Prostate gland (tissue), 2 donors: Measurements from ENCODE around the gene STC2. TPM values are rescaled to one million over a fixed set of nuclear protein-coding genes. Genes with fewer than 3 reads are reported as not detected.

Experiments used
- DNase-seq: peaks from one replicate; pipeline ENCODE4 v3.0.0-alpha.2; 2019; ENCODE audit warnings: low spot score
- H3K27ac ChIP-seq, 2 donors: fragments of 200-600 bp; sonication (generic); 2 replicates each; pipeline ENCODE4 v1.5.1; 2017 to 2019
- H3K27me3 ChIP-seq: fragments of 200-600 bp; sonication (generic); replicated peaks from 2 replicates; pipeline ENCODE4 v1.5.1; 2019; ENCODE audit not compliant: insufficient read depth
- H3K36me3 ChIP-seq, 2 donors: fragments of 200-600 bp; sonication (generic); 1 replicate in 1 of 2; 2 replicates in 1 of 2; pipeline versions ENCODE4 v1.5.1 to v1.8.1; 2017 to 2019
- H3K4me1 ChIP-seq: fragments of 200-600 bp; sonication (generic); replicated peaks from 2 replicates; pipeline ENCODE4 v1.5.1; 2019
- H3K4me3 ChIP-seq, 2 donors: fragments of 200-600 bp; sonication (generic); 2 replicates each; pipeline ENCODE4 v1.5.1; 2017 to 2019
- H3K9me3 ChIP-seq: fragments of 200-600 bp; sonication (generic); 2 replicates; pipeline ENCODE4 v1.5.1; 2017
- POLR2A ChIP-seq: fragments of 450-650 bp; IDR thresholded peaks from one replicate; pipeline ENCODE4 v1.6.1; 2016; ENCODE audit warnings: antibody characterized with exemption, mild to moderate bottlenecking
- POLR2AphosphoS5 ChIP-seq: sonication (generic); formaldehyde crosslinking; IDR thresholded peaks from one replicate; pipeline ENCODE4 v1.6.1; 2017; ENCODE audit warnings: antibody characterized with exemption
- WGBS: methylation state at CpG from one replicate; pipeline ENCODE4 v1.1.5; 2018; 5-methylcytosine and 5-hydroxymethylcytosine counted together
- intact Hi-C: fragments of 100-400 bp; cut with DNase I; formaldehyde crosslinking; loops from one replicate; pipeline ENCODE4 v1.14.2; 2022
- total RNA-seq, 2 donors: library from RNA; depleted of rRNA; stranded (reverse); fragments of >200 nt; gene quantifications; one replicate each; pipeline ENCODE4 v1.1.0, GENCODE V29; 2016
- TF ChIP-seq, protein P1 (sequence below), 4 experiments: fragments of 200-600 bp in 2 of 4; fragments of 450-650 bp in 2 of 4; sonication (generic) in 2 of 4; IDR thresholded peaks; 1 replicate in 3 of 4; 2 replicates in 1 of 4; pipeline ENCODE4 v1.5.1; 2016 to 2019; ENCODE audit warnings: antibody characterized with exemption in 4 of 4, mild to moderate bottlenecking in 2 of 4, moderate library complexity in 2 of 4

The STC2 gene
- total RNA-seq, 2 donors from 2014 or later: 0.82 to 6.7 TPM

- Histone ChIP-seq H3K4me3 (no peak overlapping the region), H3K27me3 (no peaks in the 10 kb centered on the region), H3K4me1 (no peaks in the 10 kb centered on the region), H3K27ac (no peak overlapping the region), H3K9me3 (no peaks in the 10 kb centered on the region), H3K36me3 (no peaks in the 10 kb centered on the region)
- intact Hi-C loops: no loop called here
- 67% methylated on average over 3 of the region's 3 CpGs for WGBS
- DNase-seq: no peak
- no peak for TF ChIP-seq POLR2A
- TF ChIP-seq, protein P1, sequence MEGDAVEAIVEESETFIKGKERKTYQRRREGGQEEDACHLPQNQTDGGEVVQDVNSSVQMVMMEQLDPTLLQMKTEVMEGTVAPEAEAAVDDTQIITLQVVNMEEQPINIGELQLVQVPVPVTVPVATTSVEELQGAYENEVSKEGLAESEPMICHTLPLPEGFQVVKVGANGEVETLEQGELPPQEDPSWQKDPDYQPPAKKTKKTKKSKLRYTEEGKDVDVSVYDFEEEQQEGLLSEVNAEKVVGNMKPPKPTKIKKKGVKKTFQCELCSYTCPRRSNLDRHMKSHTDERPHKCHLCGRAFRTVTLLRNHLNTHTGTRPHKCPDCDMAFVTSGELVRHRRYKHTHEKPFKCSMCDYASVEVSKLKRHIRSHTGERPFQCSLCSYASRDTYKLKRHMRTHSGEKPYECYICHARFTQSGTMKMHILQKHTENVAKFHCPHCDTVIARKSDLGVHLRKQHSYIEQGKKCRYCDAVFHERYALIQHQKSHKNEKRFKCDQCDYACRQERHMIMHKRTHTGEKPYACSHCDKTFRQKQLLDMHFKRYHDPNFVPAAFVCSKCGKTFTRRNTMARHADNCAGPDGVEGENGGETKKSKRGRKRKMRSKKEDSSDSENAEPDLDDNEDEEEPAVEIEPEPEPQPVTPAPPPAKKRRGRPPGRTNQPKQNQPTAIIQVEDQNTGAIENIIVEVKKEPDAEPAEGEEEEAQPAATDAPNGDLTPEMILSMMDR (IDR thresholded peaks at IDR 0.05): no peak
- TF ChIP-seq POLR2AphosphoS5: no peak
Measured at GRCh38 chr5:173312821-173313220, 15.4 kb downstream of the STC2 start.

GRCh38 chr5:173311818-173312585 is 16.2 kb downstream of the STC2 start:
- 95% methylated on average over 9 of the region's 9 CpGs for WGBS

GRCh38 chr5:173310861-173311785 is 17.1 kb downstream of the STC2 start:
- no peak overlapping the region for H3K4me3 ChIP-seq

More at GRCh38 chr5:173311818-173312585, 16.2 kb downstream of the STC2 start:
- no peaks in the 10 kb centered on the region for H3K36me3 ChIP-seq
- no peak overlapping the region for H3K4me3 ChIP-seq
- no peaks in the 10 kb centered on the region for H3K27me3 ChIP-seq
- H3K4me1 ChIP-seq: no peaks in the 10 kb centered on the region
- TF ChIP-seq POLR2A: no peak
- no peak for TF ChIP-seq POLR2AphosphoS5
- TF ChIP-seq, protein P1 (IDR thresholded peaks at IDR 0.05): no peak
- intact Hi-C loops: no loop called here
- no peak for DNase-seq
- H3K9me3 ChIP-seq: no peaks in the 10 kb centered on the region
- H3K27ac ChIP-seq: no peak overlapping the region

GRCh38 chr5:173310218-173310769 is 17.9 kb downstream of the STC2 start:
- 46% methylated on average over 8 of the region's 8 CpGs for WGBS
- H3K4me1 ChIP-seq: no peaks in the 10 kb centered on the region
- no peaks in the 10 kb centered on the region for H3K36me3 ChIP-seq
- H3K4me3 ChIP-seq: no peak overlapping the region
- intact Hi-C loops: no loop called here
- no peak for TF ChIP-seq POLR2A
- TF ChIP-seq, protein P1 (IDR thresholded peaks at IDR 0.05): no peak
- no peak for TF ChIP-seq POLR2AphosphoS5
- no peaks in the 10 kb centered on the region for H3K9me3 ChIP-seq
- no peak for DNase-seq
- no peaks in the 10 kb centered on the region for H3K27me3 ChIP-seq
- H3K27ac ChIP-seq: peak overlapping the region in 1 of 2 donors; percentile 5

More at GRCh38 chr5:173310861-173311785, 17.1 kb downstream of the STC2 start:
- Histone ChIP-seq H3K27me3 (no peaks in the 10 kb centered on the region), H3K27ac (peak overlapping the region; percentile 5 to 28), H3K9me3 (no peaks in the 10 kb centered on the region), H3K36me3 (no peaks in the 10 kb centered on the region), H3K4me1 (no peaks in the 10 kb centered on the region)
- intact Hi-C loops: no loop called here
- TF ChIP-seq POLR2A: no peak
- peak; percentile 18 for TF ChIP-seq POLR2AphosphoS5
- 48% methylated on average over 15 of the region's 15 CpGs for WGBS
- no peak for DNase-seq

GRCh38 chr5:173309731-173310130 is 18.5 kb downstream of the STC2 start:
- Histone ChIP-seq H3K27ac (no peak overlapping the region), H3K36me3 (no peaks in the 10 kb centered on the region), H3K4me3 (no peak overlapping the region), H3K4me1 (no peaks in the 10 kb centered on the region), H3K9me3 (no peaks in the 10 kb centered on the region), H3K27me3 (no peaks in the 10 kb centered on the region)
- intact Hi-C loops: no loop called here
- WGBS: 87% methylated on average over 4 of the region's 4 CpGs
- TF ChIP-seq POLR2A: no peak
- TF ChIP-seq, protein P1 (IDR thresholded peaks at IDR 0.05): no peak
- TF ChIP-seq POLR2AphosphoS5: no peak
- DNase-seq: no peak
